ENCODE measurements around the gene RCE1. TPM values are rescaled to one million over a fixed set of nuclear protein-coding genes. Genes with fewer than 3 reads are reported as not detected.

RCE1 gene
- total RNA-seq, 1 experiment from 2014 or later: 52.5 TPM

DNA sequence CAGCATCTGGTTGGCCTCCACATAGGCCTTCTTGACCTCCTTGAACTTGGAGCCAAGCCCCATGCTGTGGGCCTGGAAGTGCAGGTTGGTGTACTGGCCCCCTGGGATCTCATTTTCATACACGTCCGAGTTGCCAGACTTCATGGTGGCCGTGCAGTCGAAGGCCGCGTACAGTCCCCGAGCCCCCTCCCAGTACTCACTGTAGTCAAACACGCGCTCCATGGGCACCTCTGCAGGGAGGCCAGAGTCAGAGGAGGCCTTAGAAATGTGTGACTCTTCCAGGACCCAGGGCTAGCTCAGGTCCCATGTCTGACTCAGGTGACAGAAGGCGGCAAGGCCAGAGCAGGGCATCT is 7.0 kb downstream of the RCE1 start:
- Histone ChIP-seq H3K79me1 (ENCODE audit: insufficient read depth, low read depth, low read length, poor library complexity, severe bottlenecking) (no peaks in the 10 kb centered on the region), H2BK15ac (ENCODE audit: low read depth, low read length) (no peak overlapping the region), H4K20me1 (ENCODE audit: control insufficient read depth, insufficient read depth, insufficient read length) (no peaks in the 10 kb centered on the region), H3K23ac (ENCODE audit: insufficient read length, low read depth, low read length) (no peak overlapping the region), H2AFZ (ENCODE audit: low read length) (no peak overlapping the region), H3K4me1 (ENCODE audit: insufficient read depth, low read length) (no peaks in the 10 kb centered on the region), H4K8ac (replicated peaks; ENCODE audit: insufficient read length, low read depth, low read length) (no peak overlapping the region), H2BK20ac (ENCODE audit: low read depth, low read length, poor library complexity, severe bottlenecking) (no peak overlapping the region), H2BK120ac (ENCODE audit: low read depth, low read length, poor library complexity, severe bottlenecking) (no peak overlapping the region), H3K4me2 (ENCODE audit: insufficient read depth, insufficient read length, low read length) (no peak overlapping the region), H2BK12ac (ENCODE audit: insufficient read length, low read depth, low read length) (no peak overlapping the region), H3K23me2 (ENCODE audit: insufficient read length, low read depth, low read length, poor library complexity, severe bottlenecking) (no peaks in the 10 kb centered on the region), H3K14ac (ENCODE audit: insufficient read depth, low read length) (no peak overlapping the region), H3K9ac (ENCODE audit: extremely low read depth, insufficient read length, low read length) (no peak overlapping the region), H3K4ac (ENCODE audit: low read depth, low read length) (no peak overlapping the region), H3K79me2 (ENCODE audit: insufficient read depth, low read length) (no peaks in the 10 kb centered on the region), H3K9me3 (ENCODE audit: control insufficient read depth, low read depth, low read length) (no peaks in the 10 kb centered on the region), H3K27me3 (ENCODE audit: insufficient read depth, low read length) (no peaks in the 10 kb centered on the region), H3K56ac (ENCODE audit: insufficient read length, low read depth, low read length) (no peak overlapping the region), H3K27ac (ENCODE audit: insufficient read length, low read depth, low read length) (no peak overlapping the region), H2BK5ac (ENCODE audit: insufficient read length, low read length) (no peak overlapping the region), H2AK5ac (ENCODE audit: insufficient read length, low read length) (no peak overlapping the region), H3K18ac (ENCODE audit: insufficient read length, low read depth, low read length) (no peak overlapping the region), H4K5ac (ENCODE audit: insufficient read length, low read depth, low read length) (no peak overlapping the region), H3T11ph (ENCODE audit: low read length) (no peak overlapping the region), H4K91ac (ENCODE audit: insufficient read length, low read depth, low read length) (no peak overlapping the region)
- H3K27me3 Mint-ChIP-seq (ENCODE audit: low read depth): peaks cover 2% of the 10 kb centered on the region; the same call in 1 of the 2 replicates
- TF ChIP-seq, protein P1, sequence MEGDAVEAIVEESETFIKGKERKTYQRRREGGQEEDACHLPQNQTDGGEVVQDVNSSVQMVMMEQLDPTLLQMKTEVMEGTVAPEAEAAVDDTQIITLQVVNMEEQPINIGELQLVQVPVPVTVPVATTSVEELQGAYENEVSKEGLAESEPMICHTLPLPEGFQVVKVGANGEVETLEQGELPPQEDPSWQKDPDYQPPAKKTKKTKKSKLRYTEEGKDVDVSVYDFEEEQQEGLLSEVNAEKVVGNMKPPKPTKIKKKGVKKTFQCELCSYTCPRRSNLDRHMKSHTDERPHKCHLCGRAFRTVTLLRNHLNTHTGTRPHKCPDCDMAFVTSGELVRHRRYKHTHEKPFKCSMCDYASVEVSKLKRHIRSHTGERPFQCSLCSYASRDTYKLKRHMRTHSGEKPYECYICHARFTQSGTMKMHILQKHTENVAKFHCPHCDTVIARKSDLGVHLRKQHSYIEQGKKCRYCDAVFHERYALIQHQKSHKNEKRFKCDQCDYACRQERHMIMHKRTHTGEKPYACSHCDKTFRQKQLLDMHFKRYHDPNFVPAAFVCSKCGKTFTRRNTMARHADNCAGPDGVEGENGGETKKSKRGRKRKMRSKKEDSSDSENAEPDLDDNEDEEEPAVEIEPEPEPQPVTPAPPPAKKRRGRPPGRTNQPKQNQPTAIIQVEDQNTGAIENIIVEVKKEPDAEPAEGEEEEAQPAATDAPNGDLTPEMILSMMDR (conservative IDR thresholded peaks at IDR 0.05): no peak
- WGBS (ENCODE audit: extremely low coverage, insufficient read length, low lambda C conversion rate): no CpG with 5 or more reads among the region's 10 CpGs
- peaks cover 2 to 37% (median 29%) of the 10 kb centered on the region in 3 experiments; a peak in 6 of 7 replicates for H3K36me3 Mint-ChIP-seq (ENCODE audit: insufficient read depth in 1 of 3, low read depth in 3 of 3)
- peaks cover 7 to 10% of the 10 kb centered on the region in 2 experiments for H3K4me1 Mint-ChIP-seq
- peak overlapping the region in 1 of 3 experiments; percentile 76; a peak in 3 of 7 replicates for H3K27ac Mint-ChIP-seq
- DNase-seq: no peak
- H3K4me3 Mint-ChIP-seq: no peak overlapping the region
- no peaks in the 10 kb centered on the region for H3K9me3 Mint-ChIP-seq
